GM19438 (cell line): ENCODE measurements around the gene RNASE12.
"Not testable (repeated sequence)": the region's sequence is repeated elsewhere in the genome, so short reads cannot be mapped to it uniquely, and the experiment has no call there.

ENCODE experiments used
- ATAC-seq: cut with Tn5 transposase; IDR thresholded peaks from one replicate; pipeline ENCODE4 v1.9.1; 2021; ENCODE audit warnings: low read depth; ENCODE audit not compliant: unreplicated experiment

RNASE12 gene

GRCh38 chr14:20583908-20584307 is 7.3 kb downstream of the RNASE12 start:
- no peak for ATAC-seq

- no peak for ATAC-seq
Measured at GRCh38 chr14:20583142-20583541, 8.0 kb downstream of the RNASE12 start.

- no peak for ATAC-seq
Measured at GRCh38 chr14:20580242-20580641, 10.9 kb downstream of the RNASE12 start.

GRCh38 chr14:20578784-20579502 is 12.2 kb downstream of the RNASE12 start:
- no peak for ATAC-seq

GRCh38 chr14:20578325-20578724 is 12.9 kb downstream of the RNASE12 start:
- no peak for ATAC-seq

GRCh38 chr14:20572382-20572990 is 18.7 kb downstream of the RNASE12 start:
- not testable (repeated sequence) for ATAC-seq

- ATAC-seq: not testable (repeated sequence)
Measured at GRCh38 chr14:20570720-20571119, 20.5 kb downstream of the RNASE12 start.

GRCh38 chr14:20569865-20570264 is 21.3 kb downstream of the RNASE12 start:
- not testable (repeated sequence) for ATAC-seq

- no peak for ATAC-seq
Measured at GRCh38 chr14:20569066-20569465, 22.1 kb downstream of the RNASE12 start.

- ATAC-seq: no peak
Measured at GRCh38 chr14:20568393-20568792, 22.8 kb downstream of the RNASE12 start.

GRCh38 chr14:20567199-20567598 is 24.0 kb downstream of the RNASE12 start:
- not testable (repeated sequence) for ATAC-seq

GRCh38 chr14:20564501-20564997 is 26.6 kb downstream of the RNASE12 start:
- ATAC-seq: no peak

- ATAC-seq: no peak
Measured at GRCh38 chr14:20563971-20564370, 27.2 kb downstream of the RNASE12 start.

- no peak for ATAC-seq
Measured at GRCh38 chr14:20560961-20561360, 30.2 kb downstream of the RNASE12 start, which contains the start of gene RNASE9. TSS of gene RNASE9 (minus strand) at chr14:20561047.

GRCh38 chr14:20559461-20559904 is 31.7 kb downstream of the RNASE12 start:
- ATAC-seq: no peak

GRCh38 chr14:20557212-20557542 is 34.0 kb downstream of the RNASE12 start:
- no peak for ATAC-seq

- no peak for ATAC-seq
Measured at GRCh38 chr14:20556500-20557211, 34.5 kb downstream of the RNASE12 start.

GRCh38 chr14:20555845-20556244 is 35.3 kb downstream of the RNASE12 start:
- no peak for ATAC-seq

GRCh38 chr14:20553024-20553423 is 38.2 kb downstream of the RNASE12 start:
- ATAC-seq: no peak

GRCh38 chr14:20551606-20552005 is 39.6 kb downstream of the RNASE12 start:
- no peak for ATAC-seq

GRCh38 chr14:20550926-20551325 is 40.2 kb downstream of the RNASE12 start:
- no peak for ATAC-seq
